ENCODE measurements around the gene TRIAP1. TPM values are rescaled to one million over a fixed set of nuclear protein-coding genes. Genes with fewer than 3 reads are reported as not detected.
A peak's percentile ranks its signal among the peaks of the same experiment; 100 is the strongest.
"Not testable (repeated sequence)": the region's sequence is repeated elsewhere in the genome, so short reads cannot be mapped to it uniquely, and the experiment has no call there.

The TRIAP1 gene
- total RNA-seq (10 to 100 TPM; 10.8 to 21.5 TPM), polyA plus RNA-seq (ENCODE audit: insufficient read length in 2 of 2) (10 to 100 TPM; 25.7 to 29.3 TPM)
- long read RNA-seq, donor 1, transcript TRIAP1-202 (2 exons, 1,182 nt), result major isoform, 14 of 14 reads
- long read RNA-seq, donor 1, partial matches to known transcripts, result 0 of 14 reads
- long read RNA-seq, donor 1, other reads (novel, unspliced or antisense), result 0 of 14 reads
- long read RNA-seq, donor 2, transcript TRIAP1-202 (2 exons, 1,182 nt), result major isoform, 8 of 8 reads
- long read RNA-seq, donor 2, partial matches to known transcripts, result 0 of 8 reads
- long read RNA-seq, donor 2, other reads (novel, unspliced or antisense), result 0 of 8 reads
- long read RNA-seq, donor 3, transcript TRIAP1-202 (2 exons, 1,182 nt), result major isoform, 8 of 8 reads
- long read RNA-seq, donor 3, partial matches to known transcripts, result 0 of 8 reads
- long read RNA-seq, donor 3, other reads (novel, unspliced or antisense), result 0 of 8 reads
- long read RNA-seq, donor 4, transcript TRIAP1-202 (2 exons, 1,182 nt), result major isoform, 31 of 31 reads
- long read RNA-seq, donor 4, partial matches to known transcripts, result 0 of 31 reads
- long read RNA-seq, donor 4, other reads (novel, unspliced or antisense), result 0 of 31 reads

GRCh38 chr12:120445911-120446843 is at the start of gene TRIAP1, which contains the start of gene GATC:
Gene TRIAP1 (minus strand): TSS chr12:120446384. CDS start chr12:120446372, 12 bp downstream.
Gene GATC (plus strand): TSS chr12:120446444. CDS start chr12:120446481, 37 bp downstream.
- Histone ChIP-seq H3K4me1 (ENCODE audit: control insufficient read depth, insufficient read depth, low read length) (peaks cover 16% of the 10 kb centered on the region), H3K27me3 (ENCODE audit: control insufficient read depth, insufficient read depth, low read length) (no peaks in the 10 kb centered on the region), H3K27ac (ENCODE audit: low read depth, low read length) (peak within 1 kb of the TSS; percentile 81), H3K36me3 (ENCODE audit: control insufficient read depth, insufficient read depth, low read length) (peaks cover 36% of the 10 kb centered on the region), H3K9me3 (ENCODE audit: control insufficient read depth, insufficient read depth, low read length) (no peaks in the 10 kb centered on the region), H3K4me3 (ENCODE audit: low read depth, low read length) (peak within 1 kb of the TSS; percentile 97)
- WGBS (ENCODE audit: insufficient coverage), result 0% methylated on average over 69 of the region's 73 CpGs
- peak; percentile 68 to 96 (median 82) for DNase-seq (ENCODE audit: low read depth in 4 of 6, low spot score in 6 of 6)

DNA sequence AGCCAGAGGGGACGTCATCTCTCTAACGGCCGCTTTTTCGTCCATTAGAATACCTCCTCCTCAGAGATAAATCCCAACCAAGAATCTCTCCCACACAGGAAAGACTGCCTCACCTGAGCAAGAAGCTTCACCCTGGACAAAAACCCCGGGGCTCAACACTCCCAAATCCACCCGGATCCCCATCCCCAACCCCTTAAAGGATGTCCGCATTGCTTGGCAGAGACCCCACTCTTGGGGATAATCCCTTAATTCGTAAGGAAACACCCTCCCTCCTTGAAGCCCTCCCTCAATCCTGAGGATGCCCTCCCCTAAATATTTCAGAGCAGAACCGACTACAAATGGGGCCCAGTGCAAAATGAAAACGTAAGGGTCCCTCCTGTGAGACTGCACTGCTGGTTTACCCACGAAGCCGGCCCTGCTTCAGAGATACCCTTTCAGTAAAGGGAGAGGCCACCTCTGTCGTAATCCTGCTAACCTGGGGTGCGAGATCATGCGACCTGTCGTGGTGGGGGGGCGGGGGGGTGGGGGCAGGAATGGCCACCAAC is 49.1 kb upstream of the TRIAP1 start:
- 15% methylated on average over 12 of the region's 17 CpGs for WGBS (ENCODE audit: insufficient coverage)
- DNase-seq (ENCODE audit: low read depth in 4 of 6, low spot score in 6 of 6), result no peak
- Histone ChIP-seq H3K4me1 (ENCODE audit: control insufficient read depth, insufficient read depth, low read length) (no peaks in the 10 kb centered on the region), H3K27me3 (ENCODE audit: control insufficient read depth, insufficient read depth, low read length) (no peaks in the 10 kb centered on the region), H3K9me3 (ENCODE audit: control insufficient read depth, insufficient read depth, low read length) (no peaks in the 10 kb centered on the region), H3K27ac (ENCODE audit: low read depth, low read length) (peak overlapping the region; percentile 61), H3K4me3 (ENCODE audit: low read depth, low read length) (peak overlapping the region; percentile 87), H3K36me3 (ENCODE audit: control insufficient read depth, insufficient read depth, low read length) (peaks cover 15% of the 10 kb centered on the region)

- DNase-seq (ENCODE audit: low read depth in 4 of 6, low spot score in 6 of 6), result peak in 1 of 6 donors; percentile 35
- 100% methylated on average over 1 of the region's 2 CpGs for WGBS (ENCODE audit: insufficient coverage)
- Histone ChIP-seq H3K27me3 (ENCODE audit: control insufficient read depth, insufficient read depth, low read length) (no peaks in the 10 kb centered on the region), H3K9me3 (ENCODE audit: control insufficient read depth, insufficient read depth, low read length) (no peaks in the 10 kb centered on the region), H3K27ac (ENCODE audit: low read depth, low read length) (no peak overlapping the region), H3K36me3 (ENCODE audit: control insufficient read depth, insufficient read depth, low read length) (peaks cover 17% of the 10 kb centered on the region), H3K4me1 (ENCODE audit: control insufficient read depth, insufficient read depth, low read length) (peaks cover 6% of the 10 kb centered on the region), H3K4me3 (ENCODE audit: low read depth, low read length) (no peak overlapping the region)
Measured at GRCh38 chr12:120490833-120491512, 44.8 kb upstream of the TRIAP1 start.

DNA sequence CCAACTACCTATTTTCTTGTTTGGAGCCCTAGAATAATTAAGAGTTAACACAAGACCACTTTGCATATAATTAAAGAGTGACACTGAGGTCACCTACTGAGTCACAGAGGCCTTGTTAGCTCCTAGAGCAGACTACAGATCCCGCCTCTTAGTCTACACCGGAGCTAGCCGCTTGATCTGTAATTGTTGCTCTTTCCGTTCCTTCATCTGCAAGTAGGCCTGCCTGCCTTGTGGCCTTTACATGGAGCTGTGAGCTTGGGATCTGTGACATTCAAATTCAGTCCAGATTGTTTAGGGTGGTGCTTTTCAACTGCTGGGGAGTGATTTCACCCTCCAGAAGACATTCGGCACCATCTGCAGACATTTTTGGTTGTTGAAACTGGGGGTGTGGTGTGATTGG is 44.1 kb upstream of the TRIAP1 start:
- H3K9me3 ChIP-seq (ENCODE audit: control insufficient read depth, insufficient read depth, low read length), result no peaks in the 10 kb centered on the region
- no peak for DNase-seq (ENCODE audit: low read depth in 4 of 6, low spot score in 6 of 6)
- no peaks in the 10 kb centered on the region for H3K27me3 ChIP-seq (ENCODE audit: control insufficient read depth, insufficient read depth, low read length)
- peaks cover 6% of the 10 kb centered on the region for H3K4me1 ChIP-seq (ENCODE audit: control insufficient read depth, insufficient read depth, low read length)
- H3K4me3 ChIP-seq (ENCODE audit: low read depth, low read length), result no peak overlapping the region
- no peak overlapping the region for H3K27ac ChIP-seq (ENCODE audit: low read depth, low read length)
- H3K36me3 ChIP-seq (ENCODE audit: control insufficient read depth, insufficient read depth, low read length), result peaks cover 17% of the 10 kb centered on the region
- 94% methylated on average over 3 of the region's 5 CpGs for WGBS (ENCODE audit: insufficient coverage)

DNA sequence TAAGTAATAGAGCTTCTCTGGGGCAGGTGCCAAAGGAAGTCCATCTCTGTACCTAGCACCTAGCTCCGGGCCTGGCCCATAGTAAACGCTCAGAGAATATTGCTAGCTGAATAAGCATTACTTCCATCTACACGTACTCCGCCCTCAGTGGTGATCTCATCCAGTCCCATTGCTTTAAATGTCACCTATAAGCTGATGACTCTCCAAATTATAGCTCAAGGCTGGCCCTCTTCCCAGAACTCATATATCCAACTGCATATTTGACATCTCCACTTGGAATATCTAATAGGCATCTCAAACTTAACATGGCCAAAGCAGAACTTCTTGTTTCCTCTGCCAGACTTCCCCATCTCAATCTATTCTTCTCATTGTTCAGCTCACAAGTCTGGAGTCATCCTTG is 42.8 kb upstream of the TRIAP1 start:
- no peaks in the 10 kb centered on the region for H3K9me3 ChIP-seq (ENCODE audit: control insufficient read depth, insufficient read depth, low read length)

DNA sequence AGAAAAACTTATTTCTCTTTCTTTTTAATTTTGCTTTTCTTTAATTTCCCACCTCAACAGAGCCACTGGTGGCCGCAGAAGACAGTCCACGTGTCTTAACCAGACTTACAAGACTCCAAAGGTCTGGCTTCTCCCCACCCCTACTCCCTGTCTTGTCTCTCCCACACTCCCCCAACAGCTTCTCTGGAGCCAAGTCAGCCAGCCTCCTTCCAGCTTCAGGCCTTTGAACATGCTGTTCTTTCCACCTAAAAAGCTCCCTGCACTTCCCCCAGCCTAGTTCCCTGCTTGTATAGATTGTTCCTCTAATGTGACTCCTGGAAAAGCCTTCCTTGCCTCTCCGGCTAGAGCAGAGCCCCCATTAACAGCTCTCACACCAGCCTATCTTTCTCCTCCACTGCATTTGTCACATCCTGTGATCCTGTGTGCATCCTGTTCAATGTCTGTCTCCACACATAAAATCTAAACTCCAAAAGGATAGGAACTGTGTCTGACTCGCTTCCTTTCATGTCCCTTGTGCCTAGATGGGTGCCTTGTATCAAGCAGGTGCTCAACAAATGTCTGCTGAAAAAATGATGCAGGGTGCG is 42.0 kb upstream of the TRIAP1 start:
- Histone ChIP-seq H3K27me3 (ENCODE audit: control insufficient read depth, insufficient read depth, low read length) (no peaks in the 10 kb centered on the region), H3K27ac (ENCODE audit: low read depth, low read length) (no peak overlapping the region), H3K4me1 (ENCODE audit: control insufficient read depth, insufficient read depth, low read length) (peaks cover 6% of the 10 kb centered on the region), H3K9me3 (ENCODE audit: control insufficient read depth, insufficient read depth, low read length) (no peaks in the 10 kb centered on the region), H3K4me3 (ENCODE audit: low read depth, low read length) (no peak overlapping the region), H3K36me3 (ENCODE audit: control insufficient read depth, insufficient read depth, low read length) (peaks cover 17% of the 10 kb centered on the region)
- WGBS (ENCODE audit: insufficient coverage), result 64% methylated on average over 3 of the region's 5 CpGs
- DNase-seq (ENCODE audit: low read depth in 4 of 6, low spot score in 6 of 6), result no peak

More for the DNA sequence above, 42.8 kb upstream of the TRIAP1 start:
- H3K4me1 ChIP-seq (ENCODE audit: control insufficient read depth, insufficient read depth, low read length), result peaks cover 6% of the 10 kb centered on the region
- peak in 1 of 6 donors; percentile 44 for DNase-seq (ENCODE audit: low read depth in 4 of 6, low spot score in 6 of 6)
- peaks cover 17% of the 10 kb centered on the region for H3K36me3 ChIP-seq (ENCODE audit: control insufficient read depth, insufficient read depth, low read length)
- WGBS (ENCODE audit: insufficient coverage), result 96% methylated on average over 4 of the region's 4 CpGs
- no peak overlapping the region for H3K4me3 ChIP-seq (ENCODE audit: low read depth, low read length)
- H3K27ac ChIP-seq (ENCODE audit: low read depth, low read length), result no peak overlapping the region
- H3K27me3 ChIP-seq (ENCODE audit: control insufficient read depth, insufficient read depth, low read length), result no peaks in the 10 kb centered on the region

GRCh38 chr12:120487552-120487951 is 41.4 kb upstream of the TRIAP1 start:
- not testable (repeated sequence) for H3K9me3 ChIP-seq (ENCODE audit: control insufficient read depth, insufficient read depth, low read length); H3K27ac ChIP-seq (ENCODE audit: low read depth, low read length); H3K4me3 ChIP-seq (ENCODE audit: low read depth, low read length); DNase-seq (ENCODE audit: low read depth in 4 of 6, low spot score in 6 of 6); H3K4me1 ChIP-seq (ENCODE audit: control insufficient read depth, insufficient read depth, low read length); H3K27me3 ChIP-seq (ENCODE audit: control insufficient read depth, insufficient read depth, low read length)
- 44% methylated on average over 5 of the region's 7 CpGs for WGBS (ENCODE audit: insufficient coverage)
- peaks cover 23% of the 10 kb centered on the region for H3K36me3 ChIP-seq (ENCODE audit: control insufficient read depth, insufficient read depth, low read length)

GRCh38 chr12:120485961-120486881 is 40.0 kb upstream of the TRIAP1 start:
- peaks cover 6% of the 10 kb centered on the region for H3K4me1 ChIP-seq (ENCODE audit: control insufficient read depth, insufficient read depth, low read length)
- H3K36me3 ChIP-seq (ENCODE audit: control insufficient read depth, insufficient read depth, low read length), result peaks cover 31% of the 10 kb centered on the region
- H3K9me3 ChIP-seq (ENCODE audit: control insufficient read depth, insufficient read depth, low read length), result no peaks in the 10 kb centered on the region
- H3K27ac ChIP-seq (ENCODE audit: low read depth, low read length), result no peak overlapping the region
- no peaks in the 10 kb centered on the region for H3K27me3 ChIP-seq (ENCODE audit: control insufficient read depth, insufficient read depth, low read length)
- no peak overlapping the region for H3K4me3 ChIP-seq (ENCODE audit: low read depth, low read length)
- 100% methylated on average over 2 of the region's 7 CpGs for WGBS (ENCODE audit: insufficient coverage)
- DNase-seq (ENCODE audit: low read depth in 4 of 6, low spot score in 6 of 6), result peak in 1 of 6 donors; percentile 13

Measured in spinal cord (tissue), 10 donors.